Skin epidermis (tissue), 12 donors: Measurements from ENCODE around the gene OR11H12.
"Not testable (repeated sequence)": the region's sequence is repeated elsewhere in the genome, so short reads cannot be mapped to it uniquely, and the experiment has no call there.

ENCODE experiments used
- H3K27ac ChIP-seq, 21 experiments: fragments of 200-600 bp; sonication (generic) in 11 of 21; one replicate each; pipeline ENCODE4 v1.5.0; 2020; ENCODE audit warnings: mild to moderate bottlenecking in 3 of 21, inconsistent platforms in 2 of 21, moderate library complexity in 2 of 21
- H3K4me3 ChIP-seq, 7 experiments: fragments of 200-600 bp; sonication (generic) in 2 of 7; one replicate each; pipeline ENCODE4 v1.5.0; 2020; ENCODE audit warnings: inconsistent platforms in 2 of 7, mild to moderate bottlenecking in 2 of 7, moderate library complexity in 1 of 7

Gene OR11H12

DNA sequence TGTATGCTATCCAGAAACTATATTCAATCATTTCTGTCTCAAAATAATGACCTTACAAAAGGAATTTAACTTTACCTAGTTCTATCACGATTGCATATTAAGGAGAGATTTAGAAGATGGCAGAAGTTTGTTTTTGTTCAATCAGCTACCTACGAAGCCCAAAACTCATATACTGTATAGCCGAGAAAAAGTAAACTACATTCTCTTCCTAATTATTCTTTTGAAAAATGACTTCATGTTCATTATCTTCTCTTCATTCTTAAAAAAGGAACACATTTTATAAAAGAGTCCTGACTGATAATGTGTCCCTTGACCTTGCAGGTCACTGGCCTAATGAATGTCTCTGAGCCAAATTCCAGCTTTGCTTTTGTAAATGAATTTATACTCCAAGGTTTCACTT, at the start of gene OR11H12:
TSS of gene OR11H12 (plus strand) at position 301 of the 400 bp plus-strand sequence. CDS start at position 301, 0 bp downstream.
- not testable (repeated sequence) for H3K27ac ChIP-seq, H3K4me3 ChIP-seq

DNA sequence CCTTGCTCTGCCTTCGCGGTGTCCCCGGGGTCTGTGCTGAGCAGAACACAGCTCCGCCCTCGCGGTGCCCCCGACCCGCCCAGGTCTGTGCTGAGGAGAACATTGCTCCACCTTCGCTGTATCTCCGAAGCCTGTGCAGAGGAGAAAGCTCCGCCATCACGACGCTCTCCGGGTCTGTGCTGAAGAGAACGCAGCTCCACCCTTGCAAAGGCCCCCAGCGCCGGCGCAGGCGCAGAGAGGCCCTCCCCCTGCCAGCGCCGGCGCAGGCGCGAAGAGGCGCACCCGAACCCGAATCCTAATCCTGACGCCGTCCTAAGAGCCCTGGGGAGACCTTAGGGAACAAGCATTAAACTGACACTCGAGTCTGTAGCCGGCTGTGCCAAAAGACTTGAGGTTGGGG, 18.0 kb upstream of the OR11H12 start:
- not testable (repeated sequence) for H3K4me3 ChIP-seq

GRCh38 chr14:18626610-18627213, 25.8 kb downstream of the OR11H12 start:
- not testable (repeated sequence) for H3K4me3 ChIP-seq, H3K27ac ChIP-seq

More for the DNA sequence above, 18.0 kb upstream of the OR11H12 start:
- H3K27ac ChIP-seq: not testable (repeated sequence)

- not testable (repeated sequence) for H3K27ac ChIP-seq, H3K4me3 ChIP-seq
These were observed 35.1 kb downstream of the OR11H12 start for GRCh38 chr14:18636066-18636465.

GRCh38 chr14:18638032-18638431, 37.1 kb downstream of the OR11H12 start:
- not testable (repeated sequence) for H3K4me3 ChIP-seq, H3K27ac ChIP-seq

- not testable (repeated sequence) for H3K4me3 ChIP-seq, H3K27ac ChIP-seq
These were observed 37.9 kb downstream of the OR11H12 start for GRCh38 chr14:18638785-18639184.

DNA sequence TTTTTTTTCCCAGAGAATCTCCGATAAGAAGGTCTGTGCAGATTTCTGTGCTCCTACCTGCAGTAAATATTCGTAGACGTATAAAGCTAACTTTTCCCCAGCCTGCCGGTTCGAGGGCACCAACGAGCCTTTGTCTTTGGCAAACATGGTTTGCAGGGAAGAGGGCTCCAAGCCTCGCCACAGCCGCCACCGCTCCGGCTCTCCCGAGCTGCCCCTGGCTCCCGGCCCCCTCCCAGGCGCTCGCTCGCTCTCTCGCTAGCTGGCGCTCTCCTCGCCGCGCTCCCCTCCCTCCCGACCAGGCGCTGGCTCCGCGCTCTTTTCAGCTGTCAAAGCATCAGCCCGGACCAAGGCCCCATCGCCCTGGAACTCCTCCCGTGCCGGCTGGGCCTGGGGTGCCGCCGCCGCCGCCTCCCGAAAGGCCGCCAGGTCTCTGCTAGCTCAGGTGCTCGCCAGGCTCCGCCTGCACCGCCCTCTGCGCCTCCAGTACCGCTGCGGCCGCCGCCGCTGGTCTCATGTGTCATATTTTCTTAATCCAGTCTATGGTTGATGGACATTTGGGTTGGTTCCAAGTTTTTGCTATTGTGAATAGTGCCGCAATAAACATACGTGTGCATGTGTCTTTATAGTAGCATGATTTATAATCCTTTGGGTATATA, 45.3 kb downstream of the OR11H12 start:
- H3K4me3 ChIP-seq, H3K27ac ChIP-seq: not testable (repeated sequence)
